ENCODE data around the gene SIPA1L3. TPM values are rescaled to one million over a fixed set of nuclear protein-coding genes. Genes with fewer than 3 reads are reported as not detected.

The SIPA1L3 gene
- total and polyA plus RNA-seq, 4 donors, result 9.6 to 50.5 (median 27.6) TPM

DNA sequence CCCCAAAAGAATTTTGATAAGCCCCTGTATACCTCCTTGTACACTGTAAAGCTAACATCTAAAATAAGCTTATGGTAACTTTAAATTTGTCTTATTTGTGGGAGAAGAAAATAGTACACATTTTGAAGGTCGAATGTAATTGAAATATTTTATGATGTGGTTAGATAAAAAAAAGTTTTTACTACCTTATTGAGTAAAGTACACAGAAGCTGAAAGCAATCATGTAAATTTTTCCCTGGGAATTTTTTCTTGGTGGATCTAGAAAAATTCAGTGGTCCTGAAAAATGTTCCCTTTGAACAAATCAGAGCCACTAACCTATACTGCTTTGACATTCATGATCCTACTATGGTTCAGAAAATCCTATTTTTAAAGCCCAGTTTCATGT, 46.9 kb downstream of the SIPA1L3 start:
- H3K27me3 ChIP-seq (ENCODE audit: control insufficient read depth in 3 of 3, insufficient read depth in 3 of 3, low read length in 2 of 3), result no peaks in the 10 kb centered on the region
- no peak overlapping the region for H3K27ac ChIP-seq (ENCODE audit: low read depth in 1 of 2, low read length in 1 of 2)
- H3K4me1 ChIP-seq (ENCODE audit: control insufficient read depth in 5 of 5, insufficient read depth in 5 of 5, low read length in 5 of 5), result peaks cover 0 to 5% (median 0%) of the 10 kb centered on the region in 5 donors
- no peaks in the 10 kb centered on the region for H3K36me3 ChIP-seq (ENCODE audit: control insufficient read depth in 4 of 4, insufficient read depth in 4 of 4, low read length in 4 of 4)
- 27 to 30% methylated on average over 1 of the region's 1 CpG for WGBS, 2 donors
- ATAC-seq (ENCODE audit: insufficient read depth, low FRiP score), result no peak
- no peak for DNase-seq
- H3K9me3 ChIP-seq (ENCODE audit: control insufficient read depth in 4 of 4, insufficient read depth in 3 of 4, low read length in 3 of 4), result no peaks in the 10 kb centered on the region
- TF ChIP-seq, protein P1, sequence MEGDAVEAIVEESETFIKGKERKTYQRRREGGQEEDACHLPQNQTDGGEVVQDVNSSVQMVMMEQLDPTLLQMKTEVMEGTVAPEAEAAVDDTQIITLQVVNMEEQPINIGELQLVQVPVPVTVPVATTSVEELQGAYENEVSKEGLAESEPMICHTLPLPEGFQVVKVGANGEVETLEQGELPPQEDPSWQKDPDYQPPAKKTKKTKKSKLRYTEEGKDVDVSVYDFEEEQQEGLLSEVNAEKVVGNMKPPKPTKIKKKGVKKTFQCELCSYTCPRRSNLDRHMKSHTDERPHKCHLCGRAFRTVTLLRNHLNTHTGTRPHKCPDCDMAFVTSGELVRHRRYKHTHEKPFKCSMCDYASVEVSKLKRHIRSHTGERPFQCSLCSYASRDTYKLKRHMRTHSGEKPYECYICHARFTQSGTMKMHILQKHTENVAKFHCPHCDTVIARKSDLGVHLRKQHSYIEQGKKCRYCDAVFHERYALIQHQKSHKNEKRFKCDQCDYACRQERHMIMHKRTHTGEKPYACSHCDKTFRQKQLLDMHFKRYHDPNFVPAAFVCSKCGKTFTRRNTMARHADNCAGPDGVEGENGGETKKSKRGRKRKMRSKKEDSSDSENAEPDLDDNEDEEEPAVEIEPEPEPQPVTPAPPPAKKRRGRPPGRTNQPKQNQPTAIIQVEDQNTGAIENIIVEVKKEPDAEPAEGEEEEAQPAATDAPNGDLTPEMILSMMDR (IDR thresholded peaks at IDR 0.05; ENCODE audit: control extremely low read depth, extremely low read depth), result no peak
- no peak overlapping the region for H3K4me3 ChIP-seq
- no peak overlapping the region for H3K9ac ChIP-seq (ENCODE audit: insufficient read depth in 1 of 2, low read length in 2 of 2)

DNA sequence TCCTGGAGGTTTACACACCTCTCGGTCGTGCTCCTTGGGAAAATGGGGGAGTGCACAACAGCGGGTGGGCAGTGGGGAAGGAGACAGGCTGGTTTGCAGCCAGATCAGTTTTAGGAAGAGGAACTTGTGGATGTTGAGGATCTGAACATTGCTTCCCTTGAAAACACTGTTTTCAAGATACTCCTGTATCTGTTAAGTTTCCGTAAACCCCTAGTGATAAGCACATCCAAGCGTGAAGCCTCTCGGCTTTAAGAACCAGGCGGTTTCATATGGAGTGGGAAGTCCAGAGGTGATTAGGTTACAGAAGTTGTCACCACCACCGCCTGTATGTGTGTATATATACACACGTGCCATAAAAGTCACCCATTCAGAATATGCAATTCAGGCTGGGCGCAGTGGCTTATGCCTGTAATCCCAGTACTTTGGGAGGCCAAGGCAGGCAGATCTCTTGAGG, 47.4 kb downstream of the SIPA1L3 start:
- WGBS, 2 donors, result 50 to 76% methylated on average over 10 of the region's 10 CpGs
- no peaks in the 10 kb centered on the region for H3K27me3 ChIP-seq (ENCODE audit: control insufficient read depth in 3 of 3, insufficient read depth in 3 of 3, low read length in 2 of 3)
- no peak overlapping the region for H3K9ac ChIP-seq (ENCODE audit: insufficient read depth in 1 of 2, low read length in 2 of 2)
- no peak for DNase-seq
- H3K4me3 ChIP-seq, result no peak overlapping the region
- peaks cover 0 to 5% (median 0%) of the 10 kb centered on the region in 5 donors for H3K4me1 ChIP-seq (ENCODE audit: control insufficient read depth in 5 of 5, insufficient read depth in 5 of 5, low read length in 5 of 5)
- TF ChIP-seq, protein P1 (IDR thresholded peaks at IDR 0.05; ENCODE audit: control extremely low read depth, extremely low read depth), result no peak
- H3K27ac ChIP-seq (ENCODE audit: low read depth in 1 of 2, low read length in 1 of 2), result no peak overlapping the region
- no peak for ATAC-seq (ENCODE audit: insufficient read depth, low FRiP score)
- H3K36me3 ChIP-seq (ENCODE audit: control insufficient read depth in 4 of 4, insufficient read depth in 4 of 4, low read length in 4 of 4), result no peaks in the 10 kb centered on the region
- H3K9me3 ChIP-seq (ENCODE audit: control insufficient read depth in 4 of 4, insufficient read depth in 3 of 4, low read length in 3 of 4), result no peaks in the 10 kb centered on the region

DNA sequence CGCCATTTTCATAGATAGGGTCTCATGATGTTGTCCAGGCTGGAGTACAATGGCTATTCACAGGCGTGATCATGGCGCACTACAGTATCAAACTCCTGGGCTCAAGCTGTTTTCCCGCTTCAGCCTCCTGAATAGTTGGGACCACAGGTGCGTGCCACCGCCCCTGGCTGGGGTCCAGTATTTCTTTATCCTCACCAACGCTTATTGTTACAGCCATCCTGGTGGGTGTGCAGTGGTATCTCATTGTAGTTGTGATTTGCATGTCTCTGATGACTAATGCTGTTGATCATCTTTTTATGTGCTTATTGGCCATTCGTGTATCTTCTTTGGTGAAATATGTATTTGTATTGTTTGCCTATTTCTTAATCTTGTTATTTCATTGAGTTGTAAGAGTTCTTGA, 49.0 kb downstream of the SIPA1L3 start:
- no peaks in the 10 kb centered on the region for H3K36me3 ChIP-seq (ENCODE audit: control insufficient read depth in 4 of 4, insufficient read depth in 4 of 4, low read length in 4 of 4)
- DNase-seq (no peak), ATAC-seq (ENCODE audit: insufficient read depth, low FRiP score) (no peak)
- no peak overlapping the region for H3K9ac ChIP-seq (ENCODE audit: insufficient read depth in 1 of 2, low read length in 2 of 2)
- H3K4me1 ChIP-seq (ENCODE audit: control insufficient read depth in 5 of 5, insufficient read depth in 5 of 5, low read length in 5 of 5), result peaks cover 0 to 5% (median 0%) of the 10 kb centered on the region in 5 donors
- H3K27ac ChIP-seq (ENCODE audit: low read depth in 1 of 2, low read length in 1 of 2), result no peak overlapping the region
- H3K4me3 ChIP-seq, result no peak overlapping the region
- TF ChIP-seq, protein P1 (IDR thresholded peaks at IDR 0.05; ENCODE audit: control extremely low read depth, extremely low read depth), result no peak
- no peaks in the 10 kb centered on the region for H3K9me3 ChIP-seq (ENCODE audit: control insufficient read depth in 4 of 4, insufficient read depth in 3 of 4, low read length in 3 of 4)
- WGBS, 2 donors, result 88% methylated on average over 8 of the region's 8 CpGs
- no peaks in the 10 kb centered on the region for H3K27me3 ChIP-seq (ENCODE audit: control insufficient read depth in 3 of 3, insufficient read depth in 3 of 3, low read length in 2 of 3)

DNA sequence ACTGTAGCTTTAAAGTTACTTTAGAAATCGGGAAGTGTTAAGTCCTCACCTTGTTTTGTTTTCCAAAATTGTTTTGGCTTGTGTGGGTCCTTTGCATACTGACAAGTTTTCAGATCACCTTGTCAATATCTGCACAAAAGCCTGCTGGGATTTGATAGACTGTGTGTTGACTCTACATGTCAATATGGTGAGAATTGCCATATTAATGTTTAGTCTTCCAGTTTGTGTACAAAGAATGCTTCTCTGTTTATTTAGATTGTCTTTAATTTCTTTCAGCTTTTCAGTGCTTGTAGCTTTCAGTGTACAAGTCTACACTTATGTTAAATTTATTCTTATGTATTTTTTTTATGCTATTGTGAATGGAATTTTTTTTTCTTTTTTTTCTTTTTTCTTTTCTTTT, 50.2 kb downstream of the SIPA1L3 start:
- no peak for DNase-seq
- Histone ChIP-seq H3K4me1 (ENCODE audit: control insufficient read depth in 5 of 5, insufficient read depth in 5 of 5, low read length in 5 of 5) (peaks cover 0 to 5% (median 0%) of the 10 kb centered on the region in 5 donors), H3K9ac (ENCODE audit: insufficient read depth in 1 of 2, low read length in 2 of 2) (no peak overlapping the region), H3K36me3 (ENCODE audit: control insufficient read depth in 4 of 4, insufficient read depth in 4 of 4, low read length in 4 of 4) (no peaks in the 10 kb centered on the region), H3K27ac (ENCODE audit: low read depth in 1 of 2, low read length in 1 of 2) (no peak overlapping the region), H3K4me3 (no peak overlapping the region), H3K9me3 (ENCODE audit: control insufficient read depth in 4 of 4, insufficient read depth in 3 of 4, low read length in 3 of 4) (peaks cover 0 to 4% (median 0%) of the 10 kb centered on the region in 4 donors), H3K27me3 (ENCODE audit: control insufficient read depth in 3 of 3, insufficient read depth in 3 of 3, low read length in 2 of 3) (no peaks in the 10 kb centered on the region)
- WGBS, 2 donors, result 97% methylated on average over 1 of the region's 1 CpG
- no peak for ATAC-seq (ENCODE audit: insufficient read depth, low FRiP score)
- TF ChIP-seq, protein P1 (IDR thresholded peaks at IDR 0.05; ENCODE audit: control extremely low read depth, extremely low read depth), result no peak

Data from lung (tissue), 12 donors.